Left colon (tissue), 2 donors: ENCODE results near the gene TASL. TPM values are rescaled to one million over a fixed set of nuclear protein-coding genes. Genes with fewer than 3 reads are reported as not detected.
"Not testable (repeated sequence)": the region's sequence is repeated elsewhere in the genome, so short reads cannot be mapped to it uniquely, and the experiment has no call there.

Source experiments
- ATAC-seq: fragments of 200-7000 bp; cut with Tn5 transposase; one replicate; pipeline ENCODE4 v1.9.1; 2020; ENCODE audit warnings: mild to moderate bottlenecking, moderate library complexity
- DNase-seq, 2 donors: peaks; one replicate each; pipeline ENCODE4 v3.0.0-alpha.2; 2020
- intact Hi-C, 2 donors: fragments of 100-400 bp; cut with DNase I in 1 of 2; cut with micrococcal nuclease in 1 of 2; formaldehyde crosslinking; loops; one replicate each; pipeline versions ENCODE4 v1.11.2 to v1.14.0; 2022; cut with DNase I, micrococcal nuclease
- long read RNA-seq: library from polyadenylated mRNA; unstranded; transcript quantifications from one replicate; pipeline ENCODE4 v2.0.0, GENCODE V29; 2021
- total RNA-seq, 2 donors: library from RNA; stranded (reverse); fragmentation: NEBNext Ultra II Directional; extraction: Animal tissue kit (Norgen Biotek cat#: 25700); gene quantifications; one replicate each; pipeline ENCODE4 v1.2.1, GENCODE V29; 2021
- donor health status: DM: no; HTN: no; CAD: no.
- donor health status: DM: yes; HTN: yes; CAD: no.

The TASL gene, protein sequence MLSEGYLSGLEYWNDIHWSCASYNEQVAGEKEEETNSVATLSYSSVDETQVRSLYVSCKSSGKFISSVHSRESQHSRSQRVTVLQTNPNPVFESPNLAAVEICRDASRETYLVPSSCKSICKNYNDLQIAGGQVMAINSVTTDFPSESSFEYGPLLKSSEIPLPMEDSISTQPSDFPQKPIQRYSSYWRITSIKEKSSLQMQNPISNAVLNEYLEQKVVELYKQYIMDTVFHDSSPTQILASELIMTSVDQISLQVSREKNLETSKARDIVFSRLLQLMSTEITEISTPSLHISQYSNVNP
- total RNA-seq, result 1 to 10 TPM in 1 of 2 donors, under 1 TPM in 1; 0.40 to 1.4 TPM
- long read RNA-seq, result 0 reads

DNA sequence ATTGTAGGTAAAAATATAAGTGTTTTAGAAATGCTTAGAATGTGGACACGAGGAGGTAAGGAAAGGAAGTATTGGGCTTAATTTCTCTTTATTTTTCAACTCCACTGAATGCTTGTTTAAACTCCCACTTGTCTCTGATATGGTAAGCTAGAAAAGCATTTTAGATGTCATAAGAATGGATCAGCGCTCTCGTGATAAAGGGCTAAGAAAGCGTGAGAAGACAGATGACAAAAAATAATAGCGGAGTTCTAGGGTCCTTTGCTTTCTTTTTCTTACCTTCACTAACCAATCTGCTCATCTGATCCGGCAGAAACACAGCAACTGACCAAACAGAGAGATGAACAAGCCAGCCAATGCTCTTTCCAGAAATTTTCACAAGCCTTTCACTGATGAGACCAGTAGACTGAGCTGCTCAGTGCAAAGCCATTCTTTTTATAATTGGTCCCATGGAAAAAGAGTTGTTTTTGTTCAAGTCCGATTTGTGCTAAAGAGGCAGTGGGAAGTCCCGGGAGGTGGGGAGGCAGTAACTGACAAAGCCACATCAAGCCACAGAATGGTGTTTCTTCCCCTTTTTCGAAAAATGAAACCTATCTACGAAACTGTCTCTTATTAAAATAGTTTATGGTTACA is at the start of gene TASL:
TASL (minus strand) TSS at position 405 of the 630 bp plus-strand sequence. CDS start 17,411 bp downstream, outside the sequence.
- intact Hi-C loops, result loop anchor here in 1 of 2 donors (10.0 kb wide), 1 partner anchor 137 kb away; no protein-coding TSS in a partner anchor
- DNase-seq (peak in 1 of 2 donors; percentile 19), ATAC-seq (no peak)

DNA sequence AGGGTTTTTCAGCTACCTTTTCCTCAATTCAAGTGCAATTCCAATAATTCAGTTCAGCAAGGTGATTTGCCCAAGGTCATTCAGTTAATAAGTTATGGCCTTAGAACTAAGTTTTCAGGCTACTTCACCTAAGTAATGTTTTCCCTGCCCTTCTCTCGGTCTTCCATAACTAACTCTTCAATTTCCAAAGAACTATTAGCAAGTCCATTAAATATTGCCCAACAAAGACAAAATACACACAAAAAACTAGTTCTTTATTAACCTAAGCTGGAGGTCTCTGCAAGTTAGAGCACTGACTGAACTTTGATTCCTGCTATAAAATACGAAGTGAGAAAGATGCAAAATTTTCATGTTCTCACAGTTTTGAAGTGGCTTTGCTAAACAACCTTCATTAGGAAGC is 48.8 kb upstream of the TASL start:
- intact Hi-C loops, result no loop called here
- no peak for DNase-seq
- ATAC-seq, result no peak

DNA sequence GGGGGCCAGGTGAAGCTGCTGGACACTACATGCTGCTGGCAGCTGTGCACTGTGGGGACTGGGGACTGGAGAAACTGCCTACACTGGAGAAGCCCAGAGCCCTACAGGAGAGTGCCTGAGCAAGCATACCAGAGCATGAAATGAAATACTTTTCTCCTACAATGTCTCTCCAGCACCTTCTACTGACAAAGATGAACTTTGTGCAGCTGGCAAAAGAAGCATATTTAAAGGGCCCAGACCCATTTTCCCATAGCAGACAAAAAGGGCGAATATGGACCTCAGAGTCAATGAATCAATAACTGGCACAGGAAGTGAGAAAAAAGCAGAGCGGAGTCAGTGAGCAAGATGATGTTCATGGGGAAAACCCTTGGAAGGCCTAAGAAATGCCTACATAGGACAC is 44.8 kb upstream of the TASL start:
- ATAC-seq, result no peak
- no peak for DNase-seq
- intact Hi-C loops, result no loop called here

DNA sequence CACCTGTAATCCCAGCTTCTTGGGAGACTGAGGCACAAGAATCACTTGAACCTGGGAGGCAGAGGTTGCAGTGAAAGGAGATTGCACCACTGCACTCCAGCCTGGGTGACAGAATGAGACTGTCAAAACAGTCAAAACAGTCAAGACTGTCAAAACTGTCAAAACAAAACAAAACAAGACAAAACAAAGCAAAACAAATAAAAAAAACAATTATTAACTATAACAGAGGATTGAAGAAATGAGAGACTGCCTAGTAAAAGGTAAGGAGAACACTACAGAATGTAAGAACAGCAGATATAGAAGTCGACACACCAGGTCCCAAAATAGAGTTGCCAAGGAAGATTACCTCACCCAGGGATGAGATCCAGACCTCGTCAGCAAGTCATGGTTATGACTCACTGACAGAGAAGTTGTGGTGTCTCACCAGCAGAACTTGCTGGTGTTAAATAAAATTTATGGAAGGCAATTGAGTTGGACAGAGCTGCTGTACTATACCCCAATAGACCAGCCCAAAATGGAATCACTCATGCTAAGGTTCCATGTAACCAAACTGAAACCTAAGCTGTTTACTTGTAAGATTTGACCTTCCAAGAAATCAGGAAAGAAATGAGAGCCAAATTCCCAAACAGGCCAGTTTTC is 43.5 kb upstream of the TASL start:
- no peak for ATAC-seq
- DNase-seq, result no peak
- intact Hi-C loops, result no loop called here

DNA sequence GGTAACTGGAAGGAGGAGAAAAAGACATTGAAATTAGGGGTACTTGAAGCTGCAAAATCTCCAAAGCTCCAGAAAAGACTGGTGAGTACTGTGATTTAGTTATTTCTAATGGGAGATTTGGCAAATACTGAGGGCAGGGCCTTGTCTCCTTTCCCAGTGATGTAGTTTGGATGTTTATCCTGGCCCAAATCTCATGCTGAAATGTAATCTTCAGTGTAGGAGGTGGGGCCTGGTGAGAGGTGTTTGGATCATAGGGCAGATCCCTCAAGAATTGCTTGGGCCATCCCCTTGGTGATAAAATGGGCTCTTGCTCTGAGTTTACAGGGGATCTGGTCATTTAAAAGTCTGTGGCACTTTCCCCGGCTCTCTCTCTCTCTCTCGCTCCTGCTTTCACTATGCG is 42.6 kb upstream of the TASL start:
- intact Hi-C loops, result no loop called here
- no peak for ATAC-seq
- DNase-seq, result no peak

DNA sequence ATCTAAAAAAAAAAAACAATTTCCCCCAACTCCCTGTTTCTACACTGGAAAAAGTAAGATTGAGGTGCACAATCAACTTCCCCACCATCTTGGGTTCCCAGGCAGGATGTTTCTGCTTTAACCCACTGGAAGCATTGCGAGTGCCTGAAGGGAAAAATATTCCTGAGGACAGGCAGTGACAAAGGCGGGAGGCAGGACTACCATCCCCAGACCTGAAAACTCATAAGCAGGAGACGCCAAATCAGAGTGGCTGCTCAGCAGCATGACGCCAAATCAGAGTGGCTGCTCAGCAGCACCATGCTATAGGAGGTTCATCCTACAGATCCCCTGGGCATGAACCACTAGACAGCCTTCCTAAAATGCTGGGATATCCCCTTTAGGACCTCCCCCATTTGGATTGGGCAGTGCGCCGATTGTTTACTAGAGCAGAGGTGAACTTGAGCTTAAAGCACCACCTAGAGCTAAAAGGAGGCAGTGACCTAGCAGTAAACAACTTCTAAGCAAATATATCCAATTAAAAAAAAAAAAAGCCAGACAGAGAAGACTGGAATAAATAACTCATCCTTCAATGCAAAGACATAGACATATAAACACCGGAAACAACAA is 40.7 kb upstream of the TASL start:
- DNase-seq (no peak), ATAC-seq (no peak)
- intact Hi-C loops, result no loop called here

DNA sequence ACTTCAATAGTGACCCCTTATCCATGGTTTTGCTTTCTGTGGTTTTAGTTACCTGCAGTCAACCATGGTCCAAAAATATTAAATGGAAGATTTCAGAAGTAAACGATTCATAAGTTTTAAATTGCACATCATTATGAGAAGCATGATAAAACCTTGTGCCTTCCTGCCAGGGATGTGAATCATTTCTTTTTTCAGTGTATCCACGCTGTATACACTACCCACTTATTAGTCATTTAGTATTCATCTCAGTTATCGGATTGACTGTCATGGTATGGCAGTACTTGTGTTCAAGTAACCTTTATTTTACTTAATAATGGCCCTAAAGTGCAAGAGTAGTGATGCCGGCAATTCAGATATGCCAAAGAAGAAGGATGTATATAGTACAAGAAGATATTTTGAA is 37.7 kb upstream of the TASL start:
- DNase-seq (no peak), ATAC-seq (no peak)
- intact Hi-C loops, result no loop called here

DNA sequence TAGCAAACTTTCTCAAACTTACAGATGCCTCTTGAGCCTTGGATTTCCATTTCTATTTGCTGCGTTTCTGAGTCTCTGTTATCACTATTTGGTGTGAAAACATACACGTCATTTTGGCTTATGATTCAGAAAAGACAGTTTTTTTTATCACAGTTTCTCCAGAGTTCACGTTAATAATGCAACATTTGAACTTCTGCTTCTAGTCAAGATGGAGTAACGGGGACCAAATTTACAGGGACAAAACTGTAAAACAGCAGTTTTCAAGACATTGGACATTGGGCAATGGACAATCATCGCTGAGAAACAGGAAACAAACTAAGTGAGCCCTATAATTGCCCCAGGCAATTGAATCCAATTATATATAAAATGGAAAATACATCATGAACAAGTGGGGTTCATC is 36.2 kb upstream of the TASL start:
- DNase-seq, result no peak
- intact Hi-C loops, result no loop called here
- ATAC-seq, result no peak

DNA sequence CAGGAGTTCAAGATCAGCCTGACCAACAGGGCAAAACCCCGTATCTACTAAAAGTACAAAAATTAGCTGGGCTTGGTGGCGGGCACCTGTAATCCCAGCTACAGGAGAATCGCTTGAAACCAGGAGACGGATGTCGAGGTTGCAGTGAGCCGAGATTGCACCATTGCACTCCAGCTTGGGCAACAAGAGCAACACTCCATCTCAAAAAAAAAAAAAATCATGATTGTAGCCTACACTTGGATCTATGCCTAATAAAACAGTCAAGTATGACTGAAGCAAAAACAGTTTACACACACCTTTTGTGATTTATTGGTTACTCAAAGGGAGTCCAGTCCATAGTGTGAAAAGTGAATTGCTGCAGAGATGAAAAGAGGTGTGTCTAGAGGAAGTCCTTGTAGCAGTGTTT is 34.7 kb upstream of the TASL start:
- DNase-seq, result no peak
- peak; percentile 100 for ATAC-seq

DNA sequence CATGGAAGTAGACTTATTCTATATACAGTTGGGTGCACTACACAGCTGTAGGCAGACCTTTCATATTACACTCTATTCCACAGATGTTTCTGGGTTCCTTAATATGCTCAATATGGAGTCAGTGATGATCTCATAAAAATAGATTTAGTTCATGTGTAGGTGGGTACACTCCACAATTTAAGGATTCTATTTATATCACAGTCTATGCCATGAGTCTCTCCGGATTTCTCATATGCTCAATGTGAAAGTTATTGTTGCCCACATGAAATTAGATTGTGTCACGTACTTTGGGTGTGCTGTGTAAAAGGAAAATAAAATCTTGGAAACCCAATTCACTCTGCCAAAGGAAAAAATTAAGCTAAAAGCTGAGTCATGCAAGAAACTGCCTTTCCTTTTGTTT is 32.5 kb upstream of the TASL start:
- DNase-seq (no peak), ATAC-seq (no peak)
- intact Hi-C loops, result no loop called here

More for the DNA sequence above, 34.7 kb upstream of the TASL start:
- intact Hi-C loops, result no loop called here

DNA sequence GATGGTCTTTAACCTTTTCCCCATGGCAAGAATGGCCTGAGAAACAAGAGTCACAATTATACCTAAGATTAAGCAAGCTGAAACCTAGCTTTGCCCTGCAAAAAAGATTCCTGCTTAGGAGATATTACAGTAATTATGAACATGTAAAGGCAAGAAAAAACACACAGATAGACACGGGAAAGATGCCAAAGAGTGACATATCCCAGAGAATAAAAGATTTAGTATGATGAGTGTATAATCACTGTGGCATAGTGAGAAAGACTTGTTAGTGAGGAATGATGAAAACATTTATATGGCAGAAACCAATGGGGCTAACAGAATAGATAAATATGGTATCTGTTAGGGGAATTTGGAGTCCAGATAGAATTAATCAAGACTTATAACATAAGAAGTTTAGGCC is 29.6 kb upstream of the TASL start:
- intact Hi-C loops, result no loop called here
- DNase-seq, result no peak
- ATAC-seq, result no peak

DNA sequence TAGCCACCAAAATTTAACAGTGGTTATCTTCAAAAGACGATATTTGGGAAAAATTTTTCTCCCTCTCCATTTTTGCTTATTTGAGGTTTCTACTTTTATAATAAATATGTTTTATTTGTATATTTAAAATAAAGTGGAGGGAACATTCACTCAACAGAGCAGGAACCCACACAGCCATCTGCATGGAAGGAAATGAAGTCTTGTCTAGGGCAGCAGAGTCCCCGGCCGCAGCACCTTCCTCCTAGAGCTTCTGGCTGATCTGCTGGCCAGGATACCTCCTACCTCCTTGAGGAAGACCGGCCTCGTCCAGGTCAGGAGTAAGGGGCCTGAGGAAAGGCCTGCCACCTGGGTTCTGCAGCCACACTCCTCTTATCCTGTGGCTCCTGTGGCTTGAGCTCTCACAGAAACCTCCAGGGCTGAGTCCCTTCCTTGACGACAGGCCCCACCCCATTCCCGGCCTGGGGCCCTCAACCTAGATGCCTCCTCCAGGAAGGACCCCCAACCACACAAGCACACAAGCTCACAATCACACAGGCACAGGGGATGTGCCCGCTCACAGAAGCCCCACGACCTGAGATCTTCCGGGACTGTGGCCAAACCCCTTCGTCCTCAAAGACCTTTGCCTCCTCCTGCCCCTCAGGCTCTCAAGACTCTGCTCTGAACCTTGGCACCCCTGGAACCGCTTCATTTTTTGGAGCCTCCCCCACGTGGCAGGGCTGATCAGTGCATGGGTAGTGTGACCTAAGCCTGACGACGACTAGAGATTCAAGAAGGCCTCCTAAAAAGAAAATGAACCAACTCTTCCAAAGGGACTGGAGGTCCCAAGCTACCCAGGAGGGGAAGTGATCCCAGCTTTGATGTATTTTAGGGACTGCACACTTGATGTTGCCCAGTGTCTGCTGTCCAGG is 23.0 kb upstream of the TASL start:
- DNase-seq, intact Hi-C loops, ATAC-seq: not testable (repeated sequence)

DNA sequence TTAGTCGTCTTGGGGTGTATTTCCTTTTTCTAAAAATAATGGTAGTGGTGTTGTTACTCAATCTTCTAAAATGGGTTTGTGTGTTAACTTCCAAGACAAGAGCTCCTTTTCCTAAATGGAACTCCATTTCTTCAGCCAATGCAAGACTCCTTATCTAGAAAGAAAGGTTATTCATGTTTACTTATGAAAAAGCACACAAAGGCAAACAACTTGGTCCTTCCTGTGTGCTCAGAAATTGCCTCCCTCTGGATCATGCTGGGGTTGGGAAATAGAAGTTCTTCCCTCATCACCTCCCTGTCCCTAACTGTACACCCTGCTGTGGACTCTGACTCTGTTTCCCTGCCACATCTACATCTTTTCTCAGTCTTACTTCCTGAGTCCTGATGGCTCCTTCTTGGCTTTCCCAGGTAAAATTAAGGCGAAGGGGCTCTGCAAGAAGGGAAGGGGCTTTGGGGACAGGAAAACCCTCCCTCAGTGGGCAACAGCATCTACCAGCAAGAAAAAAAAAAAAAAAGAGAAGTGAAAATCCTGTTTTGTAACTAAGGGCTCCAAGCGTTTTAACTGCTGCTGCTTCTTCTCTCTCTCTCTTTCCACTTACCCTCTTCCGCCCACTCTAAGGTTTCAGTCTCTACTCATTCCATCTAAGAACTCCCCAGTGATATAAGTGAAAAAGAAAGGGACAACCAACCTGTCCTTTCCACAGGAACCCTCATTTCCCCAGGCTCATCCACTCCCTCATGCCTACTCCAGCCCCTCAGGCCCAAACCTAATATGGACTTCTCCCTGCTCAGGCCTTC is 19.8 kb upstream of the TASL start:
- ATAC-seq (peak; percentile 37), DNase-seq (no peak)
- intact Hi-C loops, result no loop called here

DNA sequence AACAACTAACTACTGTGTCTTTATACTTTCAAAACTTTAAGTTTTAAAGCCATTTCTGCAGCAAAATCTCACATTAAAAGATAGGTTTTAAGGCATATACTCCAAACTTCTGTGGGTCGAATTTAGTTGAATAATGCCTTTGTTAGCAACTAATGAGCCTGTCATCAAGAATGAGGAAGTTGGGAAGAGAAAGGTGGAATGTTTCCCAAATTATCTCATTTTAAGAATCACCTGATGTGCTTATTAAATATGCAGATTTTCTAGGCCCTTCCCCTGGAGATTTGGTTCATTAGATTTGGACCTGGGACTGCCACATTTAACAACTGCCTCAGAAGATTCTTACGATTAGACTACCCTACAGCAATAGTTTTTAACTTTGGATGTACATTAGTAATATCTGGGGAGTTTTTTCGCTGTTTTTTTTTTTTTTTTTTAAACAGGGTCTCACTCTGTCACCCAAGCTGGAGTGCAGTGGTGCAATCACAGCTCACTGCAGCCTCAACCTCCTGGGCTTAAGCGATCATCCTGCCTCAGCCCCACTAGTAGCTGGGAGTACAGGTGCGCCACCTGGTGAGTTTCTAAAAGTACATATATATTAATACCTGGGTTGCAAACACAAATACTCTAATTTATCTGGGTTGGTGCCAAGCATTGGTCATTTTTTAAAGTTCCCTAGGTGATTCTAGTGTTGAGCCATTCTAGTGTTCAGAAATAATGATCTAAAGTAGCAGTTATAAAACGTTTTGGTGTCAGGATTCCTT is 16.1 kb upstream of the TASL start:
- ATAC-seq (no peak), DNase-seq (peak in 1 of 2 donors; percentile 34)
- intact Hi-C loops, result no loop called here

DNA sequence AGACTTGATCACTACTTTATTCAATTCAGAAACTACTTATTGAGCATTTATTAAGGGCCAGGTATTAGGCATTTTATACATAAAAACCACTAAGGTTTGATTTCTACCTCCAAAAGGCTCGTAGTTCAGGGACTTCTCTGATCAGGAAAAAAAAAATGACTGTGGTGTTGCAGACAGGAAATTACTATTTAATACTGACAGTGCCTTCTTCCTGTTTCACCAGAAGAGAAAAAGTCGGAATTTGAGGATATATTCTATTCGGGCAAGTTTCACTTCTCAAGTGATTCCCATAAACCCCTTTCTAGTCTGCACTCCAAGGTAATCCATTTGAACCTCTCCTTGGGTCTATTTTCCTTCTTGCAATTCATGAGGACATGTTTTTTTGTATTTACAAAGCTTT is 15.3 kb upstream of the TASL start:
- intact Hi-C loops, result no loop called here
- ATAC-seq (no peak), DNase-seq (no peak)

DNA sequence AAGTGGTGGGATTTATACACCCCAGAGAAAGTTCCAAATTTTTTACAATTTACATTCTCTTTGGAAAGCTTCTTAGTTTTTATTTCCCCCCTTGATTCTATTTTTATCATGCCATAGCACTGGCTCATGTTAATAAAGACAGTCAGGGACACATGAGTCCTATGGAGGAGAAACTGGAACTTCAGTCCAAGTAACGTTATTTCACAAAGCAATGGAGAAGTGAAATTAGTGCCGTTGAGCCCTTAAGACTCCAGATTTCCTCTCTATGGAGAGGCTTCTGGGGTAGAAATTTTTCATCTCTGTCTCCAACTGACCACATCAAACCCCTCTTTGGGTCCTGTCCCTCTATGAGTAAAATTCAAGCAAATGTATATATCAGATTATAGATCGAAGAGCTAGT is 12.8 kb upstream of the TASL start:
- intact Hi-C loops, result no loop called here
- DNase-seq, result no peak
- no peak for ATAC-seq

DNA sequence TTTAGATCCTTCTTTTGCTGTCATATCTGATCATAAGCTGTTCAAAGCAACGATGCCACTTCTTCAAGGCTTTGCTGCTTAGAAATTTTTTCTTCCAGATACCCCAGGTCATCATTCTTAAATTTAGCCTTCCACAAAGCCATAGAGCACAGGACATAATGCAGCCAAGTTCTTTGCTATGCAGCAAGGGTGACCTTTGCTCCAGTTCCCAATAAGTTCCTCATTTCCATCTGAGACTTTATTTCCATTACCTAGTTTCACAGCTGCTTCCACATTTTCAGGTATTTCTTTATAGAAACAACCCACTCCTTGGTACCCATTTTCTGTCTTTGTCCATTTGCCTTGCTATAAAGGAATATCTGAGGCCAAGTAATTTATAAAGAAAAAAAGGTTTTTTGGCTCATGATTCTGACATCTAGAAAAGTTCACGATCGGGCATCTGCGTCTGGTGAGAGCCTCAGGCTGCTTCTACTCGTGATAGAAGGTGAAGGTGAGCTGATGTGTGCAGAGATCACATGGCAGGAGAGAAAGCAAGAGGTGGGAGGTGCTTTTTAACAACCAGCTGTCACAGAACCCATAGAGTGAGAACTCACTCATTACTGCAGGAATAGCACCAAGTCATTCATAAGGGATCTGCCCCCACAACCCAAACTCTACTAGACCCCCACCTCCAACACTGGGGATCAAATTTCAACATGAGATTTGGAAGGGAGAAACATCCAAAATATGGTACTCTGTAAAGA is 11.8 kb upstream of the TASL start:
- intact Hi-C loops, result no loop called here
- ATAC-seq, result no peak
- no peak for DNase-seq
